WTC11 (cell line): ENCODE data around the gene ERCC4. TPM values are rescaled to one million over a fixed set of nuclear protein-coding genes. Genes with fewer than 3 reads are reported as not detected.

Experiments
- ATAC-seq: fragments of 200-7000 bp; cut with Tn5 transposase; 2 replicates; pipeline ENCODE4 v1.10.0; 2021; ENCODE audit warnings: mild to moderate bottlenecking, moderate library complexity
- CTCF ChIA-PET: fragments of 300-600 bp; sonication (Branson Sonifier 250); formaldehyde crosslinking; loops from one replicate; lab custom pipeline; 2021; ENCODE audit warnings: antibody characterized with exemption; lab: Charles Lee
- POLR2A ChIA-PET: fragments of 350-600 bp; sonication (Branson Sonifier 250); formaldehyde crosslinking; loops from one replicate; lab custom pipeline; 2021; ENCODE audit warnings: antibody characterized with exemption; lab: Charles Lee
- DNase-seq: peaks from one replicate; pipeline ENCODE4 v3.0.0; 2021; ENCODE audit warnings: low spot score
- H3K27ac Mint-ChIP-seq: 2 replicates; pipeline ENCODE4 v1.8.0; 2021; ENCODE audit warnings: mixed read lengths
- H3K27me3 Mint-ChIP-seq: 2 replicates; pipeline ENCODE4 v1.8.0; 2021; ENCODE audit warnings: low read depth, mild to moderate bottlenecking, moderate library complexity, mixed read lengths
- H3K36me3 Mint-ChIP-seq: 2 replicates; pipeline ENCODE4 v1.8.0; 2021; ENCODE audit warnings: mixed read lengths
- H3K4me1 Mint-ChIP-seq: 2 replicates; pipeline ENCODE4 v1.8.0; 2022; ENCODE audit warnings: mixed read lengths
- H3K4me3 Mint-ChIP-seq: 2 replicates; pipeline ENCODE4 v1.8.0; 2021; ENCODE audit warnings: mild to moderate bottlenecking, moderate library complexity, mixed read lengths
- H3K9me3 Mint-ChIP-seq: 2 replicates; pipeline ENCODE4 v1.8.0; 2021; ENCODE audit warnings: mixed read lengths
- FOXJ3 ChIP-seq: sonication (generic); formaldehyde crosslinking; IDR thresholded peaks from 2 replicates; pipeline ENCODE4 v1.9.0; 2021; ENCODE audit warnings: missing genetic modification reagents, mild to moderate bottlenecking, borderline replicate concordance
- FOXP1 ChIP-seq: sonication (generic); formaldehyde crosslinking; IDR thresholded peaks from 2 replicates; pipeline ENCODE4 v1.8.0; 2022; ENCODE audit warnings: missing genetic modification reagents, mild to moderate bottlenecking, moderate library complexity, borderline replicate concordance
- GRHL2 ChIP-seq: fragments of 250-450 bp; sonication (Bioruptor Pico); IDR thresholded peaks from 2 replicates; pipeline ENCODE4 v1.8.0; 2022; ENCODE audit warnings: mild to moderate bottlenecking, moderate library complexity; ENCODE audit not compliant: insufficient replicate concordance, severe bottlenecking
- HMGA2 ChIP-seq: fragments of 250-450 bp; sonication (Bioruptor Pico); IDR thresholded peaks from 2 replicates; pipeline ENCODE4 v1.4.0; 2021; ENCODE audit warnings: mild to moderate bottlenecking, moderate library complexity
- MLX ChIP-seq: sonication (generic); formaldehyde crosslinking; IDR thresholded peaks from 2 replicates; pipeline ENCODE4 v1.8.1; 2023; ENCODE audit warnings: mild to moderate bottlenecking, missing genetic modification reagents, moderate library complexity
- NFATC4 ChIP-seq: fragments of 250-450 bp; sonication (Bioruptor Pico); IDR thresholded peaks from 2 replicates; pipeline ENCODE4 v1.9.0; 2021; ENCODE audit warnings: mild to moderate bottlenecking
- NFE2L1 ChIP-seq: sonication (generic); formaldehyde crosslinking; IDR thresholded peaks from 2 replicates; pipeline ENCODE4 v1.8.1; 2023; ENCODE audit warnings: missing genetic modification reagents
- NR2C2 ChIP-seq: sonication (generic); formaldehyde crosslinking; IDR thresholded peaks from 2 replicates; pipeline ENCODE4 v1.8.0; 2022; ENCODE audit warnings: mild to moderate bottlenecking, missing genetic modification reagents
- PRDM15 ChIP-seq: sonication (generic); formaldehyde crosslinking; IDR thresholded peaks from 2 replicates; pipeline ENCODE4 v1.8.0; 2022; ENCODE audit warnings: missing genetic modification reagents
- PREB ChIP-seq: sonication (generic); formaldehyde crosslinking; IDR thresholded peaks from 2 replicates; pipeline ENCODE4 v1.8.1; 2022; ENCODE audit warnings: mild to moderate bottlenecking, missing genetic modification reagents, moderate library complexity, borderline replicate concordance
- SMAD3 ChIP-seq: sonication (generic); formaldehyde crosslinking; IDR thresholded peaks from 2 replicates; pipeline ENCODE4 v1.8.0; 2022; ENCODE audit warnings: missing genetic modification reagents, mild to moderate bottlenecking, borderline replicate concordance
- TEAD1 ChIP-seq: sonication (generic); formaldehyde crosslinking; IDR thresholded peaks from 2 replicates; pipeline ENCODE4 v1.8.0; 2022; ENCODE audit warnings: mild to moderate bottlenecking, missing genetic modification reagents
- ZBTB21 ChIP-seq: sonication (generic); formaldehyde crosslinking; IDR thresholded peaks from 2 replicates; pipeline ENCODE4 v1.8.1; 2023; ENCODE audit warnings: mild to moderate bottlenecking, missing genetic modification reagents, borderline replicate concordance
- ZMAT4 ChIP-seq: fragments of 250-450 bp; sonication (Bioruptor Pico); IDR thresholded peaks from 2 replicates; pipeline ENCODE4 v1.9.0; 2021; ENCODE audit warnings: mild to moderate bottlenecking
- ZNF263 ChIP-seq: sonication (generic); formaldehyde crosslinking; IDR thresholded peaks from 2 replicates; pipeline ENCODE4 v1.8.1; 2022; ENCODE audit warnings: low read depth, mild to moderate bottlenecking, moderate library complexity, missing genetic modification reagents
- ZNF317 ChIP-seq: sonication (generic); formaldehyde crosslinking; IDR thresholded peaks from 2 replicates; pipeline ENCODE4 v1.8.1; 2023; ENCODE audit warnings: low read depth, mild to moderate bottlenecking, moderate library complexity, missing genetic modification reagents, borderline replicate concordance
- ZNF396 ChIP-seq: fragments of 250-450 bp; sonication (Bioruptor Pico); IDR thresholded peaks from 2 replicates; pipeline ENCODE4 v1.8.0; 2021; ENCODE audit warnings: mild to moderate bottlenecking, moderate library complexity, borderline replicate concordance
- ZNF425 ChIP-seq: fragments of 250-450 bp; sonication (Bioruptor Pico); conservative IDR thresholded peaks from 2 replicates; pipeline ENCODE4 v1.9.0; 2021; ENCODE audit warnings: mild to moderate bottlenecking
- total RNA-seq: library from RNA; stranded (reverse); gene quantifications from 3 replicates; pipeline ENCODE4 v1.2.3, GENCODE V29; 2021

The ERCC4 gene
- total RNA-seq, 1 experiment from 2014 or later = 12.1 TPM

GRCh38 chr16:13953501-13953900, 33.5 kb downstream of the ERCC4 start:
- Mint-ChIP-seq H3K4me1 (peaks cover 24% of the 10 kb centered on the region), H3K4me3 (no peak overlapping the region), H3K27me3 (no peaks in the 10 kb centered on the region), H3K36me3 (peaks cover 4% of the 10 kb centered on the region; the same call in 1 of the 2 replicates), H3K27ac (no peak overlapping the region), H3K9me3 (no peaks in the 10 kb centered on the region)
- POLR2A ChIA-PET = no interaction called here
- CTCF ChIA-PET = interaction anchor here (2.9 kb wide), 1 partner anchor 18 kb away, joined by 11 read pairs; no protein-coding TSS in a partner anchor
- TF ChIP-seq ZNF396 (CRISPR knock-in tag) (no peak), ZMAT4 (CRISPR knock-in tag) (no peak), FOXP1 (no peak), PRDM15 (CRISPR knock-in tag) (no peak), PREB (CRISPR knock-in tag) (no peak), ZNF317 (no peak), FOXJ3 (CRISPR knock-in tag) (no peak), SMAD3 (CRISPR knock-in tag) (no peak), NR2C2 (CRISPR knock-in tag) (no peak), ZNF263 (CRISPR knock-in tag) (no peak)
- DNase-seq (no peak), ATAC-seq (no peak)

GRCh38 chr16:13956635-13957196, 36.8 kb downstream of the ERCC4 start:
- no peak overlapping the region for H3K4me3 Mint-ChIP-seq
- H3K9me3 Mint-ChIP-seq = no peaks in the 10 kb centered on the region
- TF ChIP-seq SMAD3 (CRISPR knock-in tag) (no peak), GRHL2 (CRISPR knock-in tag) (no peak), HMGA2 (CRISPR knock-in tag) (no peak), MLX (no peak), ZNF425 (CRISPR knock-in tag) (no peak), TEAD1 (CRISPR knock-in tag) (no peak), NFATC4 (CRISPR knock-in tag) (no peak), ZBTB21 (CRISPR knock-in tag) (no peak), NFE2L1 (no peak), PRDM15 (CRISPR knock-in tag) (no peak), FOXP1 (no peak)
- H3K36me3 Mint-ChIP-seq = no peaks in the 10 kb centered on the region
- CTCF ChIA-PET = interaction anchor here (1.0 to 2.0 kb wide), 5 partner anchors 12 to 328 kb away, joined by 3 to 9 read pairs (median 4); partner anchors contain the start of gene ERCC4
- peaks cover 24% of the 10 kb centered on the region for H3K4me1 Mint-ChIP-seq
- H3K27me3 Mint-ChIP-seq = no peaks in the 10 kb centered on the region
- POLR2A ChIA-PET = no interaction called here
- no peak for DNase-seq
- no peak for ATAC-seq
- no peak overlapping the region for H3K27ac Mint-ChIP-seq
